A549 (cell line): Measurements from ENCODE around the gene WWC1. TPM values are rescaled to one million over a fixed set of nuclear protein-coding genes. Genes with fewer than 3 reads are reported as not detected.

Source experiments
- ATAC-seq, 2 experiments: fragments of 200-7000 bp in 1 of 2; fragments of >200 bp in 1 of 2; cut with Nextera tagmentation in 1 of 2; cut with Tn5 transposase in 1 of 2; 3 replicates each; pipeline versions ENCODE4 v1.8.0 to v1.9.1; 2018 to 2020; ENCODE audit warnings: mild to moderate bottlenecking in 1 of 2, moderate library complexity in 1 of 2
- CTCF ChIA-PET: fragments of 300-600 bp; sonication (Branson Sonifier 250); formaldehyde crosslinking; extraction: SDS; loops from one replicate; lab custom pipeline; 2021; ENCODE audit warnings: antibody characterized with exemption, inconsistent platforms; lab: Yijun Ruan, JAX
- POLR2A ChIA-PET: fragments of 350-600 bp; formaldehyde crosslinking; extraction: SDS; loops from one replicate; lab custom pipeline; 2021; ENCODE audit warnings: antibody characterized with exemption, inconsistent platforms; lab: Yijun Ruan, JAX
- DNase-seq, 2 experiments: peaks; one replicate each; pipeline versions ENCODE4 v3.0.0 to v3.0.0-alpha.2; 2011 to 2016; ENCODE audit warnings: low read depth in 1 of 2, low spot score in 1 of 2
- FAIRE-seq: peaks from 2 replicates; lab custom pipeline; 2011; peaks lifted over from hg19 to GRCh38; lab: Jason Lieb, UNC
- H3K27ac ChIP-seq, 2 experiments: fragments of >200 bp; sonication (Bioruptor Twin); formaldehyde crosslinking; 3 replicates each; pipeline ENCODE4 v1.5.1; 2016 to 2017
- H3K4me1 ChIP-seq: fragments of >200 bp; sonication (Bioruptor Twin); formaldehyde crosslinking; 3 replicates; pipeline ENCODE4 v1.6.1; 2016
- H3K4me2 ChIP-seq: fragments of >200 bp; sonication (Bioruptor Twin); formaldehyde crosslinking; 3 replicates; pipeline ENCODE4 v1.6.1; 2016
- H3K4me3 ChIP-seq: fragments of >200 bp; sonication (Bioruptor Twin); formaldehyde crosslinking; 3 replicates; pipeline ENCODE4 v1.5.1; 2016
- H3K9me3 ChIP-seq: fragments of >200 bp; sonication (Bioruptor Twin); formaldehyde crosslinking; 3 replicates; pipeline ENCODE4 v1.6.1; 2016
- CBX8 ChIP-seq: fragments of 200-600 bp; sonication (generic); IDR thresholded peaks from 2 replicates; pipeline ENCODE4 v1.6.1; 2016
- CHD2 ChIP-seq: fragments of 150-350 bp; IDR thresholded peaks from 2 replicates; pipeline ENCODE4 v1.6.1; 2014; ENCODE audit warnings: low read length; ENCODE audit not compliant: partially characterized antibody
- CHD4 ChIP-seq: fragments of 200-600 bp; sonication (generic); IDR thresholded peaks from 2 replicates; pipeline ENCODE4 v1.6.1; 2016; ENCODE audit warnings: antibody characterized with exemption, mild to moderate bottlenecking, borderline replicate concordance
- EP300 ChIP-seq, 2 experiments: fragments of >200 bp; sonication (Bioruptor Twin); formaldehyde crosslinking; IDR thresholded peaks; 2 replicates in 1 of 2; 3 replicates in 1 of 2; pipeline ENCODE4 v1.6.1; 2016 to 2017
- FOSB ChIP-seq: fragments of 250-450 bp; sonication (Bioruptor Pico); IDR thresholded peaks from 2 replicates; pipeline ENCODE4 v1.5.0; 2020; ENCODE audit warnings: mild to moderate bottlenecking, moderate library complexity
- FOSL2 ChIP-seq, 2 experiments: fragments of 450-650 bp in 1 of 2; fragments of >200 bp in 1 of 2; sonication (Bioruptor Twin) in 1 of 2; formaldehyde crosslinking; IDR thresholded peaks; 2 replicates each; pipeline versions ENCODE4 v1.5.0 to v1.6.1; 2016 to 2020; ENCODE audit warnings: mild to moderate bottlenecking in 1 of 2, moderate library complexity in 1 of 2
- GATA3 ChIP-seq: IDR thresholded peaks from 2 replicates; pipeline ENCODE4 v1.6.1; 2012; ENCODE audit warnings: borderline replicate concordance
- HOXA7 ChIP-seq: fragments of 250-450 bp; sonication (Bioruptor Pico); IDR thresholded peaks from 2 replicates; pipeline ENCODE4 v1.5.0; 2020; ENCODE audit warnings: mild to moderate bottlenecking, moderate library complexity
- HOXB13 ChIP-seq: fragments of 250-450 bp; sonication (Bioruptor Pico); IDR thresholded peaks from 2 replicates; pipeline ENCODE4 v1.5.0; 2020; ENCODE audit warnings: low read depth, mild to moderate bottlenecking, moderate library complexity
- HOXB5 ChIP-seq: fragments of 250-450 bp; sonication (Bioruptor Pico); IDR thresholded peaks from 2 replicates; pipeline ENCODE4 v1.5.0; 2020; ENCODE audit warnings: mild to moderate bottlenecking, moderate library complexity
- KDM1A ChIP-seq: fragments of 200-600 bp; sonication (generic); IDR thresholded peaks from 2 replicates; pipeline ENCODE4 v1.6.1; 2016; ENCODE audit warnings: low read depth, mild to moderate bottlenecking
- KDM5A ChIP-seq: fragments of 200-600 bp; sonication (generic); IDR thresholded peaks from 2 replicates; pipeline ENCODE4 v1.6.1; 2016; ENCODE audit warnings: antibody characterized with exemption, mild to moderate bottlenecking
- MAFK ChIP-seq: fragments of 450-650 bp; IDR thresholded peaks from 2 replicates; pipeline ENCODE4 v1.6.1; 2014; ENCODE audit not compliant: partially characterized antibody
- MAZ ChIP-seq: fragments of 150-350 bp; IDR thresholded peaks from 2 replicates; pipeline ENCODE4 v1.6.1; 2014; ENCODE audit warnings: antibody characterized with exemption, low read depth, low read length, borderline replicate concordance
- MYC ChIP-seq: IDR thresholded peaks from 2 replicates; pipeline ENCODE4 v1.6.1; 2012; ENCODE audit warnings: mild to moderate bottlenecking, inconsistent platforms, low read length, improper control_type of control experiment, borderline replicate concordance
- NR3C1 ChIP-seq: fragments of >200 bp; sonication (Bioruptor Twin); formaldehyde crosslinking; IDR thresholded peaks from 3 replicates; pipeline ENCODE4 v1.6.1; 2017
- PHF8 ChIP-seq: fragments of 200-600 bp; sonication (generic); IDR thresholded peaks from 2 replicates; pipeline ENCODE4 v1.6.1; 2016; ENCODE audit warnings: low read depth, mild to moderate bottlenecking, antibody characterized with exemption, moderate library complexity, borderline replicate concordance
- POLR2AphosphoS2 ChIP-seq: conservative IDR thresholded peaks from 2 replicates; pipeline ENCODE4 v1.6.1; 2012; ENCODE audit warnings: low read length, improper control_type of control experiment, inconsistent platforms
- RARB ChIP-seq: fragments of 250-450 bp; sonication (Bioruptor Pico); IDR thresholded peaks from 2 replicates; pipeline ENCODE4 v1.8.0; 2021; ENCODE audit warnings: mild to moderate bottlenecking, moderate library complexity
- RCOR1 ChIP-seq: fragments of 150-350 bp; IDR thresholded peaks from 2 replicates; pipeline ENCODE4 v1.6.1; 2014; ENCODE audit warnings: antibody characterized with exemption, low read length, low read depth
- RNF2 ChIP-seq: fragments of 200-600 bp; sonication (generic); IDR thresholded peaks from 2 replicates; pipeline ENCODE4 v1.6.1; 2016; ENCODE audit warnings: low read depth, mild to moderate bottlenecking, antibody characterized with exemption, moderate library complexity, borderline replicate concordance
- TFCP2L1 ChIP-seq: fragments of 250-450 bp; sonication (Bioruptor Pico); IDR thresholded peaks from 2 replicates; pipeline ENCODE4 v1.5.0; 2021; ENCODE audit warnings: mild to moderate bottlenecking
- ZC3H11A ChIP-seq: fragments of 450-650 bp; IDR thresholded peaks from 2 replicates; pipeline ENCODE4 v1.6.1; 2014; ENCODE audit warnings: antibody characterized with exemption, mild to moderate bottlenecking
- ZFP36 ChIP-seq: fragments of 450-650 bp; IDR thresholded peaks from 2 replicates; pipeline ENCODE4 v1.6.1; 2014; ENCODE audit warnings: borderline replicate concordance; ENCODE audit not compliant: partially characterized antibody
- ZNF302 ChIP-seq: fragments of 250-450 bp; sonication (Bioruptor Pico); IDR thresholded peaks from 2 replicates; pipeline ENCODE4 v1.9.0; 2021; ENCODE audit warnings: inconsistent platforms, mild to moderate bottlenecking, moderate library complexity
- ZSCAN20 ChIP-seq: fragments of 250-450 bp; sonication (Bioruptor Pico); IDR thresholded peaks from 2 replicates; pipeline ENCODE4 v1.8.0; 2022; ENCODE audit warnings: mild to moderate bottlenecking, moderate library complexity
- WGBS: methylation state at CpG from one replicate; pipeline ENCODE4 v1.1.6; 2017; ENCODE audit errors: missing lambda C conversion rate; 5-methylcytosine and 5-hydroxymethylcytosine counted together
- polyA plus RNA-seq, 4 experiments: library from polyadenylated mRNA; depleted of rRNA in 3 of 4; stranded (reverse); fragments of >200 nt; fragmentation: RNase III in 1 of 4; extraction: RNeasy Plus Mini Kit Qiagen cat#74134 plus additional on column Dnase treatment in 1 of 4; gene quantifications; 2 replicates in 3 of 4; 3 replicates in 1 of 4; pipeline ENCODE4 v1.2.3, GENCODE V29; 2011 to 2017
- TF ChIP-seq, protein P1 (sequence below): IDR thresholded peaks from 2 replicates; pipeline ENCODE4 v1.6.1; 2012
- TF ChIP-seq, protein P2 (sequence below): fragments of 250-450 bp; sonication (Bioruptor Pico); IDR thresholded peaks from 2 replicates; pipeline ENCODE4 v1.5.0; 2021; ENCODE audit warnings: mild to moderate bottlenecking, moderate library complexity, borderline replicate concordance
- TF ChIP-seq, protein P3 (sequence below): fragments of >200 bp; sonication (Bioruptor Twin); formaldehyde crosslinking; IDR thresholded peaks from 2 replicates; pipeline ENCODE4 v1.6.1; 2016
- TF ChIP-seq, protein P4 (sequence below): fragments of 150-350 bp; IDR thresholded peaks from 2 replicates; pipeline ENCODE4 v1.6.1; 2014; ENCODE audit warnings: low read depth, mild to moderate bottlenecking, low read length
- TF ChIP-seq, protein P5 (sequence below): IDR thresholded peaks from 2 replicates; pipeline ENCODE4 v1.6.1; 2012
- TF ChIP-seq, protein P6 (sequence below): fragments of 450-650 bp; IDR thresholded peaks from 2 replicates; pipeline ENCODE4 v1.6.1; 2014; ENCODE audit warnings: antibody characterized with exemption

Gene WWC1
- polyA plus RNA-seq, 2 of the 4 experiments (the other 2 are of a cell fraction), result 88.5 to 98.1 TPM

DNA sequence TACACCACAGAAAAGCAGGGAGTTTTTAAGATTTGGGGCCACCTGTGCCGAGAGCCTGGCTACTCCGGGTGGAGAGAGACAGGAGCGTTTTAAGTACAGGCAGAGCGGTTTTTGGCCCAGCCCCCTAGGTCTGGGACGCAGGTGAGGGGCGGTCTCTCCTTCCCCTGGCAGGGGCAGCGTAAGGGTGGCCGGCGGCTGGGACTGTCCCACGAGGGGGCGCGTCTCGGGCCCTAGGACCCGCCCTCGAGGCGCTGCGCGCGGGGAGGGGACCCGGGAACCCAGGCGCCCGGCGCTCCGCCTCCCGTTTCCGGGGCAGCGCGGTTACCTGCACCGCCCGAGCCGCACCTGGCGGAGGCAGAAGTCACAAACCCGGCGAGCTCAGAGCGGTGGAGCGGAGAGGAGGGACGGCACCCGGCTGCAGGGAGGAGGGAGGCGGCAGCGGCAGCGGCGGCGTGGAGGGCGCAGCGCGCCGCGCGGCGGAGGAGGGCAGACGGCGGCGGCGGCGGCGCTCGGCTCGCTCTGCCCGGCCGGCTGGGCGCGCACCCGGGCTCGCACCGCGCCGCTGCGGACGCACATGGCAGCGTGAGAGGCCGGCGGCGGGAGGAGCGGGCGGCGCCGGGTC, at the start of gene WWC1 (continued):
- no peak for TF ChIP-seq RNF2
- TF ChIP-seq NR3C1, result no peak
- TF ChIP-seq ZFP36, result no peak
- TF ChIP-seq MAFK, result no peak
- TF ChIP-seq KDM5A, result no peak
- TF ChIP-seq ZSCAN20, result no peak
- TF ChIP-seq RARB (CRISPR knock-in tag), result no peak
- no peak for TF ChIP-seq POLR2AphosphoS2
- no peak for TF ChIP-seq GATA3
- TF ChIP-seq MAZ, result no peak
- TF ChIP-seq MYC, result no peak; the same call in 1 of the 2 replicates
- peak; percentile 4 for TF ChIP-seq CHD2
- TF ChIP-seq, protein P1, sequence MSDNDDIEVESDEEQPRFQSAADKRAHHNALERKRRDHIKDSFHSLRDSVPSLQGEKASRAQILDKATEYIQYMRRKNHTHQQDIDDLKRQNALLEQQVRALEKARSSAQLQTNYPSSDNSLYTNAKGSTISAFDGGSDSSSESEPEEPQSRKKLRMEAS, result peak; percentile 29; the same call in 1 of the 2 replicates
- no peak for TF ChIP-seq HOXA7 (CRISPR knock-in tag)
- no peak for TF ChIP-seq CHD4
- no peak for TF ChIP-seq FOSB (CRISPR knock-in tag)
- no peak for TF ChIP-seq EP300 (IDR thresholded peaks at IDR 0.05)
- no peak for TF ChIP-seq PHF8
- TF ChIP-seq, protein P2, sequence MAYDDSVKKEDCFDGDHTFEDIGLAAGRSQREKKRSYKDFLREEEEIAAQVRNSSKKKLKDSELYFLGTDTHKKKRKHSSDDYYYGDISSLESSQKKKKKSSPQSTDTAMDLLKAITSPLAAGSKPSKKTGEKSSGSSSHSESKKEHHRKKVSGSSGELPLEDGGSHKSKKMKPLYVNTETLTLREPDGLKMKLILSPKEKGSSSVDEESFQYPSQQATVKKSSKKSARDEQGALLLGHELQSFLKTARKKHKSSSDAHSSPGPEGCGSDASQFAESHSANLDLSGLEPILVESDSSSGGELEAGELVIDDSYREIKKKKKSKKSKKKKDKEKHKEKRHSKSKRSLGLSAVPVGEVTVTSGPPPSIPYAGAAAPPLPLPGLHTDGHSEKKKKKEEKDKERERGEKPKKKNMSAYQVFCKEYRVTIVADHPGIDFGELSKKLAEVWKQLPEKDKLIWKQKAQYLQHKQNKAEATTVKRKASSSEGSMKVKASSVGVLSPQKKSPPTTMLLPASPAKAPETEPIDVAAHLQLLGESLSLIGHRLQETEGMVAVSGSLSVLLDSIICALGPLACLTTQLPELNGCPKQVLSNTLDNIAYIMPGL (CRISPR knock-in tag), result no peak
- TF ChIP-seq HOXB5, result no peak
- TF ChIP-seq RCOR1, result no peak
- TF ChIP-seq, protein P3, sequence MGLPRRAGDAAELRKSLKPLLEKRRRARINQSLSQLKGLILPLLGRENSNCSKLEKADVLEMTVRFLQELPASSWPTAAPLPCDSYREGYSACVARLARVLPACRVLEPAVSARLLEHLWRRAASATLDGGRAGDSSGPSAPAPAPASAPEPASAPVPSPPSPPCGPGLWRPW, result no peak
- TF ChIP-seq, protein P4, sequence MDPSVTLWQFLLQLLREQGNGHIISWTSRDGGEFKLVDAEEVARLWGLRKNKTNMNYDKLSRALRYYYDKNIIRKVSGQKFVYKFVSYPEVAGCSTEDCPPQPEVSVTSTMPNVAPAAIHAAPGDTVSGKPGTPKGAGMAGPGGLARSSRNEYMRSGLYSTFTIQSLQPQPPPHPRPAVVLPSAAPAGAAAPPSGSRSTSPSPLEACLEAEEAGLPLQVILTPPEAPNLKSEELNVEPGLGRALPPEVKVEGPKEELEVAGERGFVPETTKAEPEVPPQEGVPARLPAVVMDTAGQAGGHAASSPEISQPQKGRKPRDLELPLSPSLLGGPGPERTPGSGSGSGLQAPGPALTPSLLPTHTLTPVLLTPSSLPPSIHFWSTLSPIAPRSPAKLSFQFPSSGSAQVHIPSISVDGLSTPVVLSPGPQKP, result no peak
- TF ChIP-seq ZC3H11A, result no peak
- no peak for TF ChIP-seq ZNF302 (CRISPR knock-in tag)
- TF ChIP-seq CBX8, result no peak

DNA sequence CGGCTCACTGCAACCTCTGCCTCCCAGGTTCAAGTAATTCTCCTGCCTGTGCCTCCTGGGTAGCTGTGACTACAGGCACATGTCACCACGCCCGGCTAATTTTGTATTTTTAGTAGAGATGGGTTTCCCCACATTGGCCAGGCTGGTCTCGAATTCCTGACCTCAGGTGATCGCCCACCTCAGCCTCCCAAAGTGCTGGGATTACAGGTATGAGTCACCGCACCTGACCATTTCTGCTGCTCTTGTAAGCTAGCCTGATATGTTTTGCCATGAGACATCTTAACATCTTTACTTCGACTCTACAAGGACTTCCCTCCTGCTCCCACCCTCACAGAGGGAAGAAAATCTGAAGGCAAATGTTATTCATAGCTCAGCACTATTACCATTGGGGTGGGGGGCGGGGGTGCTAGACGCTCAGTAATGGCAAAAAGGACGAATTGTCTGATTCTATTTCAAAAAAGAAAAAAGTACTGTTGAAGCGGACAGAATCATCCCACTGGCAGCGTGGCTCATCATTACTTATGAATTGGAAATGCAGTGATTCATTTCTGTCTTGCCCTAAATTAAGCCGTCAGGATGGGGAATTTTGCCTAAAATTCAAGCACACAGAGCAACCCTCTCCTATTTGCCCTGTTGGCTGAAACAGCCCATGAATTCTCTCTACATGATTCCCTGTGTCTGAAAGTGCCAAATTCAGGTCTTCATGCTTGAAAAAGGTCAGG, 46.4 kb upstream of the WWC1 start:
- H3K27ac ChIP-seq, result no peak overlapping the region
- CTCF ChIA-PET, result interaction anchor here (0.6 to 2.8 kb wide), 3 partner anchors 25 to 1179 kb away, joined by 3 to 7 read pairs (median 3); no protein-coding TSS in a partner anchor
- DNase-seq (no peak), ATAC-seq (no peak), FAIRE-seq (no peak)
- H3K9me3 ChIP-seq, result no peaks in the 10 kb centered on the region
- POLR2A ChIA-PET, result no interaction called here
- TF ChIP-seq HOXB13 (CRISPR knock-in tag) (no peak), CHD2 (no peak), TFCP2L1 (CRISPR knock-in tag) (no peak), FOSL2 (IDR thresholded peaks at IDR 0.05) (no peak), FOSL2 (CRISPR knock-in tag; IDR thresholded peaks at IDR 0.05) (0 out of 2 replicates have a peak, but pooled peaks have one; percentile 32), PHF8 (no peak), KDM1A (no peak), MAFK (no peak)
- TF ChIP-seq, protein P5, sequence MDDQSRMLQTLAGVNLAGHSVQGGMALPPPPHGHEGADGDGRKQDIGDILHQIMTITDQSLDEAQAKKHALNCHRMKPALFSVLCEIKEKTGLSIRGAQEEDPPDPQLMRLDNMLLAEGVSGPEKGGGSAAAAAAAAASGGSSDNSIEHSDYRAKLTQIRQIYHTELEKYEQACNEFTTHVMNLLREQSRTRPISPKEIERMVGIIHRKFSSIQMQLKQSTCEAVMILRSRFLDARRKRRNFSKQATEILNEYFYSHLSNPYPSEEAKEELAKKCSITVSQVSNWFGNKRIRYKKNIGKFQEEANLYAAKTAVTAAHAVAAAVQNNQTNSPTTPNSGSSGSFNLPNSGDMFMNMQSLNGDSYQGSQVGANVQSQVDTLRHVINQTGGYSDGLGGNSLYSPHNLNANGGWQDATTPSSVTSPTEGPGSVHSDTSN, result no peak
- TF ChIP-seq, protein P6, sequence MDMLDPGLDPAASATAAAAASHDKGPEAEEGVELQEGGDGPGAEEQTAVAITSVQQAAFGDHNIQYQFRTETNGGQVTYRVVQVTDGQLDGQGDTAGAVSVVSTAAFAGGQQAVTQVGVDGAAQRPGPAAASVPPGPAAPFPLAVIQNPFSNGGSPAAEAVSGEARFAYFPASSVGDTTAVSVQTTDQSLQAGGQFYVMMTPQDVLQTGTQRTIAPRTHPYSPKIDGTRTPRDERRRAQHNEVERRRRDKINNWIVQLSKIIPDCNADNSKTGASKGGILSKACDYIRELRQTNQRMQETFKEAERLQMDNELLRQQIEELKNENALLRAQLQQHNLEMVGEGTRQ, result no peak
- TF ChIP-seq, all 56 proteins: peak for 1
- no peak overlapping the region for H3K4me3 ChIP-seq
- no peaks in the 10 kb centered on the region for H3K4me1 ChIP-seq
- 51% methylated on average over 13 of the region's 13 CpGs for WGBS
- no peak overlapping the region for H3K4me2 ChIP-seq
